NCI-H2171 treated with DMSO at 0.1 percent for 48 hours (cell line): ENCODE data around the gene EIF6.

Experiments
- DNase-seq: peaks from one replicate; lab custom pipeline; 2025; lab: John Stamatoyannopoulos, UW

Gene EIF6

DNA sequence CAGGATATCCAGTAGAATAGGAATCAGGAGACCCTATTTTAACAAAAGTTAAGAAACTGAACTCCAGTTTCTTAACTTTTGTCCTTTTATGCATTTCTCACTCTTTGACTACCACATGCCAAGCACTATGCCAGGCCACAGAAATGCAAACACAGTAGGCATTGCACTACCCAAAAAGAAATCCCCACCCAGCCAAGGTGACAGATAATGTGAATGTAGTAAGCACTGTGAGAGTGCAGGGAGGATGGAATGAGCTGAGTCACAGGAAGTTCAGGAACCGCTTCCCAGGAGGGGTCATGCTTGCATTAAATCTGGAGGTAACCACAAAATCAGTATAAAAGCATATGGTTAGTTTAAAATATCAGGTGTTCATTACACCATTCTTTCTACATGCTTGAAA lies 27.7 kb upstream of the EIF6 start:
- no peak for DNase-seq

GRCh38 chr20:35311822-35312221 lies 27.2 kb upstream of the EIF6 start:
- DNase-seq, result no peak

- DNase-seq, result no peak
Measured at GRCh38 chr20:35311409-35311808, 26.8 kb upstream of the EIF6 start.

- peak; percentile 97 for DNase-seq
Measured at GRCh38 chr20:35307666-35308653, 23.4 kb upstream of the EIF6 start.

DNA sequence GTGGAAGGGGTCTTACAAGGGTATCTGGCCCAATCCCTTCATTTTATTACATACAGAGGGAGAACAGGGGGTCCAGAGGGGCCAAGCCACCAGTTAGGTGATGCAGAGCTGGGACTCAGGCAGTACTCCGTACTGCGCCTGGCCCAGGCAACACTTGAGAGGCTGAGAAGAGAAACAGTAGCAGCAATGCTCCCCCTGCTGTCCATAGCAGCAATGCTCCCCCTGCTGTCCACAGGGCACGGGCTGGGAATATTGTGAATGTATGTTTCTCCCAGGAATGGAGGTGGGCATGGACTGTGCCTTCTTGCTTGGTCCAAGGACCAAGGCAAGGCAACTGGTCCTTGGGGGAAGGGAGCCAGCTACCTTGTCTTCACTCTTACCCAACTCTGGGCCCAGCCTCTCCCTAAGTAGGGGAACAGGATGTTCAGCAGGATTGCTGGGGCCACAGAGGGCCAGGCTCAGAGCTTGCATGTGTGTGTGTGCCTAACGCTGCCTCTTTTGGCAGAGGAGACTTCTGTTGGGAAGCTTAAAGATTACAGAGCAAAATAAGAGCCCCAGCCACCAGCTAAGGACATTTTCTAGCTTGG lies 22.5 kb upstream of the EIF6 start:
- peak; percentile 36 for DNase-seq

DNA sequence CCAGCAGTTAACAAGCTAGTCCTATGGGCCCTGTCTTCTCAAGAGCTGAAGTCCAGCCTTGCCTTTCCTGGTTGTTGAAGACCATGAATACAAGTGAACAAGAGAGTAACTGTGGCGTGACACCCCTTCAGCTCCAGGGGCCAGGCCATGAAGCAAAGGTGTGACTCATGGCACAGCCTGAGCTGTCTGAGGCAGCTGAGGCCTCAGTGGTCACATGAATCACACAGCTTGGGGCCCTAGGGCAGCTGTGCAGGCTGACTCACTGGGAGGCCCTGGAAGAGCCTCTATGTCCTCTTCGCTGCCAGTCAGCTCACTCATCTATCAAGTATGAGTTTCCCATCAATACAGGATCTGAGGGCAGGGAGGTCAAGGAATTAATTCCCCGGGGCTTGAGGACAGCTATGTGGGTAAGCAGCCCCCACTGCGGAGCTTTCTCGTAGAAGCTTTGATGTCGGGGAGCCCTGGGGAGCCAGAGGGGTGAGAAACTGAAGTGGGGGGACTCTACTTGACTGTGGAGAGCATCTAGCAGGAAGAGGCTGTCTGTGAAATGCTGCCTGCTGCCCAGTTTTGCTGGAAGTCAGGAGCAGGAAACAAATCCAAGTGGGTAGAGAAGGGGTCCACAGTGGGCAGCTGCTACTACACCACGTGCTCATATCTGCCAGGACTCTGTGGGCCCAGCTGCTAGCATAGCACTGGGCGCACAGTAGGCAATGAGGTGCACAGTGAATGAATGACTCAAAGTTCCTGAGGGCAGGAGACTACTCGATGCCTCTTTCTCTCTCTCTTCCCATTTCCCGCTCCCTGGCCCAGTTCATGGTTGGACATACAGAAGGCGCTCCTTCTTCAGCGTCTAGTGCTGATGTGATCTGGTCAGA lies 21.3 kb upstream of the EIF6 start:
- no peak for DNase-seq

GRCh38 chr20:35304956-35305355 lies 20.4 kb upstream of the EIF6 start:
- no peak for DNase-seq

DNA sequence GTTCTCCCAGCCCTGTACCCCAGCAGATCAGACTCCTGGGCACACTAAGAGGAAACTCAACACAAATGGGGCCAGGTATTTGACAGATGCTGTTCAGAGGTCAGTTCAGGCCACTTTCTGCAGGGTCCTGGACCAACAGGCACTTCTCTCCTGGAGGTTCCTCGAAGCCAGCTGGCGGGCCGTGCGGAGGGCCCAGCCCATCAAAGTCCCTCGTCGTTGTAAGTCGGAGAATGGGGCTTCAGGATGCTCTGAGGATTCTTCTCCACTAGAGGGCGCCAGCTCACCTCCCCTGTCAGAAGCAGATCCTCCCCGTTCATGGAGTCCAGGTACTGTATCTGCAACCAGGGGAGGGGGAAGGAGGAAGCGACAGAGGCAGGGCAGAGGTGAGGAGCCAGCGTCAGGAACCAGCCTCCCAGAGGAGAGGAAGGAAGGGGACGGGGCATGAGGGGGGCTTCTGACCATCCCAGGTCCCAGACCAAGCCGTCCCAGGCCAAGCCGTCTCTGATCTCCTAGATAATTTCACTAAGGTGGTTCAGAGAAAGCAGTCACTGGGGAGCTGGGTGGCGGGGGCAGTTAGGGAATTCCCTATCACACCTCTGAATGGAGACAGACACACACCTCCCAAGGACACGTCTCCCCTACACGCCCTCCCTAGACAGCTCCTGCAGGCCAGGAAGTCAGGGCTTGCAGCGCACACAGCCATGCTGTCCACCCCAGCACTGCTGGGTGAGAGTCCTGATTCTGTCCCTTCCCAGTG lies 19.3 kb upstream of the EIF6 start:
- DNase-seq, result peak; percentile 93

- DNase-seq, result no peak
Measured at GRCh38 chr20:35303382-35303734, 18.8 kb upstream of the EIF6 start.

DNA sequence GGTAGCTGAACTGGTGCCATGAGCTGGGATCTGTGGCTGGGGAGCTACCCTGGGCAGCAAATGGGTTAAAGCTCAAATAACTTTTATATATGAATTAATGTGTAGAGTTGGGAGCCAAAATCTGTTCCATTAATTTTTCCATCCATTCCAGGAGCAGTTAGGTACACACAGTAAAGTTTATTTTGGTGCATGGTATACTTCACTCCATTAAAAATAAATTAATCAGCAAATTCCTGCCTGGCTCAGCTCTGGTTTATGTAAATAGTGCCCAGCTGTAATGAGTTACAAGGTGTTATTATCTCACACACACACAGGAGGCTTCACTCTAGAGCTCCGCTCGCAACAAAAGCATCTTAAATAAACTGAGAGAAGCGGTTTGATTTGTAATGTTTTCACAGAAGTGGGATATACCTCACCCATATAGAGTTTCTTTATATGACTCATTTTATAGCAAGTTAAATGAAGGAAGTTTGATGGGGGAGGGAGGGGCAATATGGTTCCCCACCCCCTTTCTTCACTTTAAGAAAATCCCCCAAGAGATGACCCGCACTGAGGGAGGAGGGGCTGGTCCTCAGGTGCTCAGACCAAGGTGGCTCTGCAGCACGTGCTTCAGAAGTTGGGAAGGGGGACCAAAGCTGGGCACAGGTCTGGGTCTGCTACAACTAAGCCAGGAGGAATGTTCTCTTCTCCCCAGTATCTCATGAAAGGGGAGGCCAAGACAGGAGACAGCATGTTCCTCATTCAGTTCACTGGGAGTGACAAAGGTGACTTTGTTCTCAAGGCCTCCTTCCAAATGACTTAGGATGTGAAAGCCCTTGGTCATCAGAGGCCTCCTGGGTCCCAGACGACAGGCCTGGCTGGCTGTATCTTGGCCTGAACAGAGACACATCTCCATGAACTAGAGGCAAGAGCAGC lies 18.1 kb upstream of the EIF6 start:
- DNase-seq, result no peak

DNA sequence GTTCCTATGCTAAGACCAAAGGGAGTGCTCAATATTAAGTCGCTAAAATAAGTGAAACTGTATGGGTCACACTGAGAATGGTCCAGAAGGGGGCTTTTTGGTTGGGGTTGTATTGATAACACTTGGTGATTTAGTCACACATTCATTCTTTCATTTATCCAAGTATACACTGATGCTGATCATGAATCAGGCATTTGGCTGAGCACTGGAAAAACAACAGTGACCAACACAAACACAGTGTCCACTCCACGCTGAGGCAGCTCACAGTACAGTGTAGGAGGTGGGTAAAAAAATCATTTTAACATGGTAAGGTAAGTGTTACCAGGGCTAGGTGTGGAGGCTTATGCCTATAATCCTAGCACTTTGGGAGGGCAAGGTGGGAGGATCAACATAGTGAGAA lies 16.9 kb upstream of the EIF6 start:
- no peak for DNase-seq

GRCh38 chr20:35300469-35301262 lies 16.1 kb upstream of the EIF6 start:
- DNase-seq, result no peak

DNA sequence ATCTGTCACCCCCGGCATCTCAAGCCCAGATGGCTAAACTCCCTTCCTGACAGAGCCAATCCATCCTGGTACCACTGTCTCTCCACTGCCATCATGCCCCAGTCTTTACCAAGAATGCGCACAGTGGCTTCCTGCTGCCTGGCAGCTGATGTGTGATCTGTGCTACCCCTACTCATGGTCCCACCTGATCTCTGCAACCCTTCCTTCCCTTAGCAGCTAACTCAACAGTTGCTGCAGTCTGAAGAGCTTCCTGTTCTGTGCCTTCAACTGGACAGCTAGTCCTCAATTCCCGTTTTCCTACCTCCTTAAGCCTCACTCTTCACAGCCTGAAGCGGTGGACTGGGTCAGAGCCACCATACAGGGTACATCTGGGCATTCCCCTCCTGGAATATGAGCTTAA lies 15.2 kb upstream of the EIF6 start:
- DNase-seq, result peak; percentile 34

DNA sequence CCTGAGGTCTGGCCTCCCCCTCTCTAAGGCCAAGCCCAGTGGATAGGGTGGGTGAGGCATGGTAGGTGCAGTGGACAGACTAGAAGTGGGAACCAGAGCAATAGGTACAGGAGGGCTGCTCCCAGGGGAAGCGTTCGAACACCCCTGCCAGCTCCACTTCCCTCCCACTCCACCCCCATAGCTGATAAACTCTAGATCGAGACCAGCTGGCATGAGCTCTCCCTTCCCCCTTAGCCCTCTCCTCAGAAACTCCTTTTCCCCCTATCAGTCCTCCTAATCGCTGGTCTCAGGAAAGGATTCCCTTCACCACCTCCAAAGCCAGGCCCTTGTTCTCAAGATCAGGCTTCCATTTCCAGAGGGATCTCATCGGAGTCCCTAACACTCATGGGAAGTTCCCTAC lies 13.7 kb upstream of the EIF6 start:
- no peak for DNase-seq

GRCh38 chr20:35297740-35298139 lies 13.2 kb upstream of the EIF6 start:
- no peak for DNase-seq

GRCh38 chr20:35297155-35297554 lies 12.6 kb upstream of the EIF6 start:
- DNase-seq, result no peak

GRCh38 chr20:35296101-35296554 lies 11.6 kb upstream of the EIF6 start:
- DNase-seq, result no peak

DNA sequence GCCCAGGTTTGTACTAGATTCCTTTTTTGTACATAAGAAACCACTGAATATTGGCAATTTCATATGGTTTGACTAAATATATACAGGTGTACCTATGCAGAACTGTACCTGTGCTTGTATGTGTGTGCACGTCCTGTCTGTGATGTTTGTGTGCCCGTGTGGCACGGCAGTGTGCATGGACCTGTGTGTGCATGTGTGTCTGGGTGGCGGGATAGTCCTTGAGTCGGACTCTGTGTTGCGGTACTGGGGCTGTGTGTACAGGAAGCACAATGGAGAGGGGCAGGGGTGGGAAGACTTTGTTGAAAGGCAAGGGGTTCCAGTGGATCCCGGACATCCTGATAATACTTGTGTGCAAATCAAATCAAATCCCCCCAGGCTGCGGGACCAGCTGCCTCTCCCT lies 11.1 kb upstream of the EIF6 start:
- no peak for DNase-seq

DNA sequence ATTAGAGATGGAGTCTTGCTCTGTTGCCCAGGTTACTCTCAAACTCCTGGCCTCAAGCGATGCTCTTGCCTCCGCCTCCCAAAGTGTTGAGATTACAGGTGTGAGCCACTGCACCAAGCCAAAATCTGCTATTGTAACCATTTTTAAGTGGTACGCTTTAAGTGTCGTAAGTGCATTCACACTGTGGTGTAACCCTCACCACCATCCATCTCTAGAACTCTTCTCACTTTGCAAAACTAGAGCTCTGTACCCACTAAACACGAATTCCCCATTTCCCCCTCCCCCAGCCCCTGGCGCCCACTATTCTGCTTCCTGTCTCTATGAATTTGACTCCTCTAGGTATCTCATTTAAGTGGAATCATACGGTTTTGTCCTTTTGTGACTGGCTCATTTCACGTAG lies 10.5 kb upstream of the EIF6 start:
- no peak for DNase-seq

- no peak for DNase-seq
Measured at GRCh38 chr20:35294293-35294685, 9.7 kb upstream of the EIF6 start.
